ENCODE results near the gene COLEC12.

COLEC12 gene

GRCh38 chr18:383135-383534 is 117.4 kb downstream of the COLEC12 start:
- TF ChIP-seq CTCF (IDR thresholded peaks at IDR 0.05; ENCODE audit: low read depth, low read length, missing control alignments): no peak
- H3K27me3 ChIP-seq (replicated peaks): no peaks in the 10 kb centered on the region
- in situ Hi-C loops (cut with HindIII; ENCODE audit: low pct_ligation_motif_present, low sequenced_read_pairs): no loop called here
- no peak overlapping the region for H3K27ac ChIP-seq
- DNase-seq: no peak
- H3K4me3 ChIP-seq (ENCODE audit: low read depth, low read length): no peak overlapping the region
- no peaks in the 10 kb centered on the region for H3K36me3 ChIP-seq (replicated peaks)

GRCh38 chr18:382423-382984 is 118.0 kb downstream of the COLEC12 start:
- no peak for DNase-seq
- Histone ChIP-seq H3K4me3 (ENCODE audit: low read depth, low read length) (no peak overlapping the region), H3K27me3 (replicated peaks) (no peaks in the 10 kb centered on the region), H3K36me3 (replicated peaks) (no peaks in the 10 kb centered on the region), H3K27ac (no peak overlapping the region)
- in situ Hi-C loops (cut with HindIII; ENCODE audit: low pct_ligation_motif_present, low sequenced_read_pairs): no loop called here
- no peak for TF ChIP-seq CTCF (IDR thresholded peaks at IDR 0.05; ENCODE audit: low read depth, low read length, missing control alignments)

- H3K27me3 ChIP-seq (replicated peaks): no peaks in the 10 kb centered on the region
- H3K4me3 ChIP-seq (ENCODE audit: low read depth, low read length): no peak overlapping the region
- no peak for DNase-seq
- H3K36me3 ChIP-seq (replicated peaks): no peaks in the 10 kb centered on the region
- no peak for TF ChIP-seq CTCF (IDR thresholded peaks at IDR 0.05; ENCODE audit: low read depth, low read length, missing control alignments)
- H3K27ac ChIP-seq: no peak overlapping the region
- in situ Hi-C loops (cut with HindIII; ENCODE audit: low pct_ligation_motif_present, low sequenced_read_pairs): no loop called here
These were observed 120.7 kb downstream of the COLEC12 start for GRCh38 chr18:379681-380330.

- no peaks in the 10 kb centered on the region for H3K27me3 ChIP-seq (replicated peaks)
- H3K36me3 ChIP-seq (replicated peaks): no peaks in the 10 kb centered on the region
- TF ChIP-seq CTCF (IDR thresholded peaks at IDR 0.05; ENCODE audit: low read depth, low read length, missing control alignments): no peak
- H3K4me3 ChIP-seq (ENCODE audit: low read depth, low read length): no peak overlapping the region
- in situ Hi-C loops (cut with HindIII; ENCODE audit: low pct_ligation_motif_present, low sequenced_read_pairs): no loop called here
- no peak overlapping the region for H3K27ac ChIP-seq
- no peak for DNase-seq
These were observed 122.4 kb downstream of the COLEC12 start for GRCh38 chr18:378079-378478.

- H3K27me3 ChIP-seq (replicated peaks): no peaks in the 10 kb centered on the region
- DNase-seq: no peak
- in situ Hi-C loops (cut with HindIII; ENCODE audit: low pct_ligation_motif_present, low sequenced_read_pairs): no loop called here
- H3K36me3 ChIP-seq (replicated peaks): no peaks in the 10 kb centered on the region
- no peak overlapping the region for H3K4me3 ChIP-seq (ENCODE audit: low read depth, low read length)
- H3K27ac ChIP-seq: no peak overlapping the region
- no peak for TF ChIP-seq CTCF (IDR thresholded peaks at IDR 0.05; ENCODE audit: low read depth, low read length, missing control alignments)
These were observed 123.4 kb downstream of the COLEC12 start for GRCh38 chr18:377088-377487.

GRCh38 chr18:376311-376710 is 124.2 kb downstream of the COLEC12 start:
- Histone ChIP-seq H3K27ac (no peak overlapping the region), H3K36me3 (replicated peaks) (no peaks in the 10 kb centered on the region), H3K4me3 (ENCODE audit: low read depth, low read length) (no peak overlapping the region), H3K27me3 (replicated peaks) (no peaks in the 10 kb centered on the region)
- no peak for DNase-seq
- no peak for TF ChIP-seq CTCF (IDR thresholded peaks at IDR 0.05; ENCODE audit: low read depth, low read length, missing control alignments)
- in situ Hi-C loops (cut with HindIII; ENCODE audit: low pct_ligation_motif_present, low sequenced_read_pairs): no loop called here
